ENCODE measurements around the gene MTUS2. TPM values are rescaled to one million over a fixed set of nuclear protein-coding genes. Genes with fewer than 3 reads are reported as not detected.

MTUS2 gene
- total RNA-seq, 1 donor: 0.36 TPM

DNA sequence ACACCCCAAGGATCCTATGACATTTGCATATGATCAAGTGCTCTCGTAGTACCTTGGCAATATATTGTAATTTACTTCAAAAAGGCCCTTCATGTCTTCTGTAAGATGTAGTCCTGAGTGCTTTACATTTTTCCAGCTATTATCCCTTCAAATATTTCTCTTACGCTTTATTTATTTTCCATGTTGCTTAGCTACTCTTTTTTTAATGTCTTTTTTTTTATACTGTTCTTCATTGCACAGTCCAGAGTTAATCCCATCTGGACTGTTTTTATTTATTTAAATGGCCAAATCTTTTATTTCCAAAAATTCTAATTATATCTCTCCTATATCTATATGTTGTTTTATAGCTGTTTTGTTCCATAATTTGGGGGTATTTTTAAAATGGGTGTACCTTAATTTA, 404.1 kb downstream of the MTUS2 start:
- no peaks in the 10 kb centered on the region for H3K36me3 ChIP-seq (ENCODE audit: insufficient read depth, low read length)

GRCh38 chr13:29227576-29227975, 407.4 kb downstream of the MTUS2 start:
- Histone ChIP-seq H3K27me3 (ENCODE audit: insufficient read depth, low read length) (no peaks in the 10 kb centered on the region), H3K4me2 (ENCODE audit: insufficient read depth, low read length) (no peak overlapping the region), H3K36me3 (ENCODE audit: insufficient read depth, low read length) (no peaks in the 10 kb centered on the region), H3K27ac (ENCODE audit: low read depth, low read length) (no peak overlapping the region), H3K9me3 (ENCODE audit: low read depth, low read length) (peaks cover 5% of the 10 kb centered on the region), H3K79me2 (ENCODE audit: insufficient read depth, low read length) (no peaks in the 10 kb centered on the region), H3K4me1 (ENCODE audit: insufficient read depth, low read length) (no peaks in the 10 kb centered on the region), H3K4me3 (ENCODE audit: insufficient read depth, low read length) (no peak overlapping the region), H2AFZ (ENCODE audit: low read length) (no peak overlapping the region), H4K20me1 (ENCODE audit: insufficient read depth, low read length) (no peaks in the 10 kb centered on the region)
- no peak for DNase-seq (ENCODE audit: insufficient read length, low spot score, missing footprints)
- TF ChIP-seq, protein P1, sequence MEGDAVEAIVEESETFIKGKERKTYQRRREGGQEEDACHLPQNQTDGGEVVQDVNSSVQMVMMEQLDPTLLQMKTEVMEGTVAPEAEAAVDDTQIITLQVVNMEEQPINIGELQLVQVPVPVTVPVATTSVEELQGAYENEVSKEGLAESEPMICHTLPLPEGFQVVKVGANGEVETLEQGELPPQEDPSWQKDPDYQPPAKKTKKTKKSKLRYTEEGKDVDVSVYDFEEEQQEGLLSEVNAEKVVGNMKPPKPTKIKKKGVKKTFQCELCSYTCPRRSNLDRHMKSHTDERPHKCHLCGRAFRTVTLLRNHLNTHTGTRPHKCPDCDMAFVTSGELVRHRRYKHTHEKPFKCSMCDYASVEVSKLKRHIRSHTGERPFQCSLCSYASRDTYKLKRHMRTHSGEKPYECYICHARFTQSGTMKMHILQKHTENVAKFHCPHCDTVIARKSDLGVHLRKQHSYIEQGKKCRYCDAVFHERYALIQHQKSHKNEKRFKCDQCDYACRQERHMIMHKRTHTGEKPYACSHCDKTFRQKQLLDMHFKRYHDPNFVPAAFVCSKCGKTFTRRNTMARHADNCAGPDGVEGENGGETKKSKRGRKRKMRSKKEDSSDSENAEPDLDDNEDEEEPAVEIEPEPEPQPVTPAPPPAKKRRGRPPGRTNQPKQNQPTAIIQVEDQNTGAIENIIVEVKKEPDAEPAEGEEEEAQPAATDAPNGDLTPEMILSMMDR (IDR thresholded peaks at IDR 0.05; ENCODE audit: extremely low read depth, low read depth, low read length): no peak

More for the DNA sequence above, 404.1 kb downstream of the MTUS2 start:
- peaks cover 6% of the 10 kb centered on the region for H3K9me3 ChIP-seq (ENCODE audit: low read depth, low read length)
- H3K4me1 ChIP-seq (ENCODE audit: insufficient read depth, low read length): no peaks in the 10 kb centered on the region
- TF ChIP-seq, protein P1 (IDR thresholded peaks at IDR 0.05; ENCODE audit: extremely low read depth, low read depth, low read length): no peak
- H2AFZ ChIP-seq (ENCODE audit: low read length): no peak overlapping the region
- H3K4me3 ChIP-seq (ENCODE audit: insufficient read depth, low read length): no peak overlapping the region
- no peaks in the 10 kb centered on the region for H3K79me2 ChIP-seq (ENCODE audit: insufficient read depth, low read length)
- DNase-seq (ENCODE audit: insufficient read length, low spot score, missing footprints): no peak
- no peaks in the 10 kb centered on the region for H4K20me1 ChIP-seq (ENCODE audit: insufficient read depth, low read length)
- no peak overlapping the region for H3K4me2 ChIP-seq (ENCODE audit: insufficient read depth, low read length)
- no peak overlapping the region for H3K27ac ChIP-seq (ENCODE audit: low read depth, low read length)
- H3K27me3 ChIP-seq (ENCODE audit: insufficient read depth, low read length): no peaks in the 10 kb centered on the region

- no peak overlapping the region for H2AFZ ChIP-seq (ENCODE audit: low read length)
- H3K36me3 ChIP-seq (ENCODE audit: insufficient read depth, low read length): no peaks in the 10 kb centered on the region
- no peaks in the 10 kb centered on the region for H3K9me3 ChIP-seq (ENCODE audit: low read depth, low read length)
- no peak for DNase-seq (ENCODE audit: insufficient read length, low spot score, missing footprints)
- no peaks in the 10 kb centered on the region for H3K79me2 ChIP-seq (ENCODE audit: insufficient read depth, low read length)
- TF ChIP-seq, protein P1 (IDR thresholded peaks at IDR 0.05; ENCODE audit: extremely low read depth, low read depth, low read length): no peak
- H3K27ac ChIP-seq (ENCODE audit: low read depth, low read length): no peak overlapping the region
- no peaks in the 10 kb centered on the region for H3K27me3 ChIP-seq (ENCODE audit: insufficient read depth, low read length)
- H3K4me1 ChIP-seq (ENCODE audit: insufficient read depth, low read length): no peaks in the 10 kb centered on the region
- H4K20me1 ChIP-seq (ENCODE audit: insufficient read depth, low read length): no peaks in the 10 kb centered on the region
- no peak overlapping the region for H3K4me2 ChIP-seq (ENCODE audit: insufficient read depth, low read length)
- H3K4me3 ChIP-seq (ENCODE audit: insufficient read depth, low read length): no peak overlapping the region
Observed at GRCh38 chr13:29230299-29230845, 410.2 kb downstream of the MTUS2 start.

GRCh38 chr13:29239653-29240525, 419.8 kb downstream of the MTUS2 start:
- no peaks in the 10 kb centered on the region for H3K4me1 ChIP-seq (ENCODE audit: insufficient read depth, low read length)
- H3K4me2 ChIP-seq (ENCODE audit: insufficient read depth, low read length): no peak overlapping the region
- no peaks in the 10 kb centered on the region for H3K36me3 ChIP-seq (ENCODE audit: insufficient read depth, low read length)
- no peak overlapping the region for H3K4me3 ChIP-seq (ENCODE audit: insufficient read depth, low read length)
- no peak for DNase-seq (ENCODE audit: insufficient read length, low spot score, missing footprints)
- H3K79me2 ChIP-seq (ENCODE audit: insufficient read depth, low read length): no peaks in the 10 kb centered on the region
- H2AFZ ChIP-seq (ENCODE audit: low read length): no peak overlapping the region
- TF ChIP-seq, protein P1 (IDR thresholded peaks at IDR 0.05; ENCODE audit: extremely low read depth, low read depth, low read length): no peak
- no peaks in the 10 kb centered on the region for H4K20me1 ChIP-seq (ENCODE audit: insufficient read depth, low read length)
- no peaks in the 10 kb centered on the region for H3K27me3 ChIP-seq (ENCODE audit: insufficient read depth, low read length)
- H3K27ac ChIP-seq (ENCODE audit: low read depth, low read length): no peak overlapping the region
- no peaks in the 10 kb centered on the region for H3K9me3 ChIP-seq (ENCODE audit: low read depth, low read length)

Measured in osteoblast (primary cell).